Thyroid gland (tissue), 4 donors: Measurements from ENCODE around the gene POLR1D.

ENCODE experiments used
- POLR2A ChIP-seq, 2 donors: fragments of 450-650 bp; IDR thresholded peaks; one replicate each; pipeline ENCODE4 v1.6.1; 2017; ENCODE audit warnings: antibody characterized with exemption in 2 of 2, mild to moderate bottlenecking in 2 of 2, moderate library complexity in 1 of 2
- TF ChIP-seq, protein P1 (sequence below), 6 experiments: fragments of 200-600 bp in 3 of 6; fragments of 450-650 bp in 3 of 6; sonication (generic) in 3 of 6; IDR thresholded peaks; one replicate each; pipeline ENCODE4 v1.5.1; 2016 to 2019; ENCODE audit warnings: antibody characterized with exemption in 6 of 6, mild to moderate bottlenecking in 2 of 6, inconsistent platforms in 1 of 6, moderate library complexity in 1 of 6

DNA sequence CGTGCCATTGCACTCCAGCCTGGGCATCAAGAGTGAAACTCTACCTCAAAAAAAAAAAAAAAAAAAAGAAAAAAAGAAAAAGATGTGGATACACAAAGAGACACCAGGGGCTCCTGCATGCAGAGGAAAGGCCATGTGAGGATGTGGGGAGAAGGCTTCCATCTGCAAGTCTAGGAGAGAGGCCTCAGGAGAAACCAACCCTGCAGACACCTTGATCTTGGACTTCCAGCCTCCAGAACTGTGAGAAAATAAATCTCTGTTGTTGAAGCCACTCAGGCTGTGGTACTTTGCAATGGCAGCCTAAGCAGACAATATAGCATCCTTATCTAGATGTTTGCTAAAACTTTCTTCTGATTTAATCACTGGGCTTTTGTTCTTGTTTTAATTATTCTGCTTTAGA lies 50.3 kb downstream of the POLR1D start:
- TF ChIP-seq, protein P1, sequence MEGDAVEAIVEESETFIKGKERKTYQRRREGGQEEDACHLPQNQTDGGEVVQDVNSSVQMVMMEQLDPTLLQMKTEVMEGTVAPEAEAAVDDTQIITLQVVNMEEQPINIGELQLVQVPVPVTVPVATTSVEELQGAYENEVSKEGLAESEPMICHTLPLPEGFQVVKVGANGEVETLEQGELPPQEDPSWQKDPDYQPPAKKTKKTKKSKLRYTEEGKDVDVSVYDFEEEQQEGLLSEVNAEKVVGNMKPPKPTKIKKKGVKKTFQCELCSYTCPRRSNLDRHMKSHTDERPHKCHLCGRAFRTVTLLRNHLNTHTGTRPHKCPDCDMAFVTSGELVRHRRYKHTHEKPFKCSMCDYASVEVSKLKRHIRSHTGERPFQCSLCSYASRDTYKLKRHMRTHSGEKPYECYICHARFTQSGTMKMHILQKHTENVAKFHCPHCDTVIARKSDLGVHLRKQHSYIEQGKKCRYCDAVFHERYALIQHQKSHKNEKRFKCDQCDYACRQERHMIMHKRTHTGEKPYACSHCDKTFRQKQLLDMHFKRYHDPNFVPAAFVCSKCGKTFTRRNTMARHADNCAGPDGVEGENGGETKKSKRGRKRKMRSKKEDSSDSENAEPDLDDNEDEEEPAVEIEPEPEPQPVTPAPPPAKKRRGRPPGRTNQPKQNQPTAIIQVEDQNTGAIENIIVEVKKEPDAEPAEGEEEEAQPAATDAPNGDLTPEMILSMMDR (IDR thresholded peaks at IDR 0.05) = no peak
- no peak for TF ChIP-seq POLR2A (IDR thresholded peaks at IDR 0.05)
